IMR-90 (cell line): ENCODE results near the gene SDR39U1. TPM values are rescaled to one million over a fixed set of nuclear protein-coding genes. Genes with fewer than 3 reads are reported as not detected.
"Not testable (repeated sequence)": the region's sequence is repeated elsewhere in the genome, so short reads cannot be mapped to it uniquely, and the experiment has no call there.

ENCODE experiments used
- ATAC-seq: fragments of 200-7000 bp; cut with Tn5 transposase; 2 replicates; pipeline ENCODE4 v1.9.1; 2020; ENCODE audit warnings: low read depth, mild to moderate bottlenecking, moderate library complexity
- BruUV-seq: library from RNA; stranded (reverse); fragments of 400-500 nt; replicated peaks from 2 replicates; lab custom pipeline; 2021; lab: Mats Ljungman, UMichigan
- CTCF ChIA-PET: fragments of 300-600 bp; formaldehyde crosslinking; extraction: SDS; loops from one replicate; lab custom pipeline; 2021; ENCODE audit warnings: antibody characterized with exemption; lab: Yijun Ruan, JAX
- POLR2A ChIA-PET: fragments of 300-600 bp; sonication (Branson Sonifier 250); formaldehyde crosslinking; loops from one replicate; lab custom pipeline; 2022; ENCODE audit warnings: antibody characterized with exemption; ENCODE audit not compliant: unreplicated experiment; lab: Charles Lee
- DNase-seq: peaks from one replicate; pipeline ENCODE4 v3.0.0; 2013
- H2AFZ ChIP-seq: replicated peaks from 2 replicates; pipeline ENCODE3; 2013; ENCODE audit warnings: low read length, mild to moderate bottlenecking; ENCODE audit not compliant: poor library complexity
- H2AK5ac ChIP-seq: 2 replicates; pipeline ENCODE4 v1.6.1; 2013; ENCODE audit warnings: low read depth, low read length, inconsistent platforms
- H2AK9ac ChIP-seq: replicated peaks from 2 replicates; pipeline ENCODE3; 2013; ENCODE audit warnings: mild to moderate bottlenecking, low read depth, low read length, moderate library complexity; ENCODE audit not compliant: poor library complexity
- H2BK120ac ChIP-seq: 2 replicates; pipeline ENCODE4 v1.6.1; 2013; ENCODE audit warnings: low read depth, low read length, inconsistent platforms
- H2BK15ac ChIP-seq: 3 replicates; pipeline ENCODE4 v1.6.1; 2013; ENCODE audit warnings: low read depth, low read length, inconsistent platforms
- H2BK20ac ChIP-seq: 2 replicates; pipeline ENCODE4 v1.6.1; 2013; ENCODE audit warnings: low read depth, mild to moderate bottlenecking, inconsistent platforms, low read length, moderate library complexity
- H2BK5ac ChIP-seq: 2 replicates; pipeline ENCODE4 v1.6.1; 2013; ENCODE audit warnings: mild to moderate bottlenecking, low read depth, low read length, inconsistent platforms; ENCODE audit not compliant: poor library complexity, severe bottlenecking
- H3K14ac ChIP-seq: replicated peaks from 2 replicates; pipeline ENCODE4 v1.6.1; 2013; ENCODE audit warnings: low read depth, low read length, inconsistent platforms
- H3K18ac ChIP-seq: 2 replicates; pipeline ENCODE4 v1.6.1; 2013; ENCODE audit warnings: low read depth, low read length, control low read depth
- H3K23ac ChIP-seq: 2 replicates; pipeline ENCODE4 v1.6.1; 2013; ENCODE audit warnings: low read depth, low read length, inconsistent platforms
- H3K27ac ChIP-seq: 2 replicates; pipeline ENCODE4 v1.5.1; 2013; ENCODE audit warnings: mild to moderate bottlenecking, control low read depth, low read length; ENCODE audit not compliant: insufficient read depth
- H3K27me3 ChIP-seq: 2 replicates; pipeline ENCODE4 v1.6.1; 2013; ENCODE audit warnings: low read length; ENCODE audit not compliant: control insufficient read depth, insufficient read depth
- H3K36me3 ChIP-seq: 2 replicates; pipeline ENCODE4 v1.6.1; 2013; ENCODE audit warnings: low read length, mixed read lengths; ENCODE audit not compliant: control insufficient read depth, insufficient read depth
- H3K4ac ChIP-seq: 2 replicates; pipeline ENCODE4 v1.6.1; 2013; ENCODE audit warnings: low read depth, low read length, inconsistent platforms
- H3K4me1 ChIP-seq: 2 replicates; pipeline ENCODE4 v1.6.1; 2013; ENCODE audit warnings: low read length, mixed read lengths; ENCODE audit not compliant: control insufficient read depth, insufficient read depth
- H3K4me2 ChIP-seq: 2 replicates; pipeline ENCODE4 v1.6.1; 2013; ENCODE audit warnings: low read depth, mild to moderate bottlenecking, control low read depth, low read length, moderate library complexity
- H3K4me3 ChIP-seq: 2 replicates; pipeline ENCODE4 v1.5.1; 2013; ENCODE audit warnings: low read depth, mild to moderate bottlenecking, control low read depth, low read length, moderate library complexity; ENCODE audit not compliant: insufficient read depth
- H3K56ac ChIP-seq: 2 replicates; pipeline ENCODE4 v1.6.1; 2013; ENCODE audit warnings: low read length, inconsistent platforms; ENCODE audit not compliant: insufficient read depth; ENCODE audit errors: extremely low read depth
- H3K79me1 ChIP-seq, 2 experiments: 2 replicates each; pipeline ENCODE4 v1.6.1; 2013; ENCODE audit warnings: low read length in 2 of 2, inconsistent platforms in 1 of 2, low read depth in 1 of 2
- H3K9ac ChIP-seq: 2 replicates; pipeline ENCODE4 v1.6.1; 2013; ENCODE audit warnings: low read depth, low read length, control low read depth
- H3K9me1 ChIP-seq: 2 replicates; pipeline ENCODE4 v1.6.1; 2013; ENCODE audit warnings: low read length, inconsistent platforms; ENCODE audit not compliant: insufficient read depth
- H3K9me3 ChIP-seq: 2 replicates; pipeline ENCODE4 v1.6.1; 2013; ENCODE audit warnings: low read length; ENCODE audit not compliant: control insufficient read depth, insufficient read depth
- H4K20me1 ChIP-seq: 2 replicates; pipeline ENCODE4 v1.6.1; 2013; ENCODE audit warnings: low read length, inconsistent platforms; ENCODE audit not compliant: insufficient read depth
- H4K5ac ChIP-seq: 2 replicates; pipeline ENCODE4 v1.6.1; 2013; ENCODE audit warnings: mild to moderate bottlenecking, low read depth, low read length, control low read depth
- H4K8ac ChIP-seq, 2 experiments: 2 replicates each; pipeline ENCODE4 v1.6.1; 2013; ENCODE audit warnings: low read depth in 2 of 2, low read length in 2 of 2, control low read depth in 1 of 2, inconsistent platforms in 1 of 2
- H4K91ac ChIP-seq: 2 replicates; pipeline ENCODE4 v1.6.1; 2013; ENCODE audit warnings: low read depth, low read length, inconsistent platforms; ENCODE audit not compliant: insufficient read depth
- CEBPB ChIP-seq: IDR thresholded peaks from 2 replicates; pipeline ENCODE4 v1.6.1; 2012; ENCODE audit warnings: low read depth, low read length, improper control_type of control experiment
- FOS ChIP-seq: fragments of 150-350 bp; IDR thresholded peaks from 2 replicates; pipeline ENCODE4 v1.6.1; 2016; ENCODE audit warnings: low read depth, low read length
- MAFK ChIP-seq: IDR thresholded peaks from 2 replicates; pipeline ENCODE4 v1.6.1; 2012; ENCODE audit warnings: low read depth, low read length, improper control_type of control experiment
- NFE2L2 ChIP-seq: fragments of 150-350 bp; IDR thresholded peaks from 2 replicates; pipeline ENCODE4 v1.6.1; 2016; ENCODE audit warnings: low read depth, mild to moderate bottlenecking, low read length
- RFX5 ChIP-seq: IDR thresholded peaks from 2 replicates; pipeline ENCODE4 v1.8.0; 2012; ENCODE audit warnings: low read depth, mild to moderate bottlenecking, low read length, moderate library complexity
- USF2 ChIP-seq: fragments of 150-350 bp; IDR thresholded peaks from 2 replicates; pipeline ENCODE4 v1.6.1; 2017; ENCODE audit warnings: mild to moderate bottlenecking, antibody characterized with exemption, low read length, low read depth
- WGBS, 2 experiments: methylation state at CpG; one replicate each; pipeline versions ENCODE4 v1.1.5 to v1.1.7; 2013; ENCODE audit warnings: missing lambda C conversion rate in 2 of 2; ENCODE audit not compliant: insufficient read length in 1 of 2; ENCODE audit errors: extremely low coverage in 2 of 2; 5-methylcytosine and 5-hydroxymethylcytosine counted together
- dilution Hi-C: fragments of 300-500 bp; cut with HindIII; formaldehyde crosslinking; loops from one replicate; pipeline ENCODE4 v1.14.3; 2018; ENCODE audit warnings: low sequenced_read_pairs; ENCODE audit not compliant: unreplicated experiment
- in situ Hi-C: fragments of 300-500 bp; cut with MboI; formaldehyde crosslinking; loops from 3 replicates; pipeline ENCODE4 v1.14.3; 2019; ENCODE audit warnings: low sequenced_read_pairs, inconsistent platforms, mixed read lengths
- intact Hi-C: fragments of 100-400 bp; cut with micrococcal nuclease; formaldehyde crosslinking; loops from 2 replicates; pipeline ENCODE4 v1.10.0; 2022
- polyA plus RNA-seq, 3 experiments: library from polyadenylated mRNA; depleted of rRNA; stranded (reverse); fragments of >200 nt; gene quantifications; 2 replicates each; pipeline ENCODE4 v1.2.3, GENCODE V29; 2012; ENCODE audit warnings: low replicate concordance in 1 of 3
- total RNA-seq: library from RNA; depleted of rRNA; stranded (reverse); fragments of >200 nt; gene quantifications from 2 replicates; pipeline ENCODE4 v1.2.3, GENCODE V29; 2012

The SDR39U1 gene
- total and polyA plus RNA-seq, 2 of the 4 experiments (the other 2 are of a cell fraction): 7.5 to 46.3 TPM

GRCh38 chr14:24473211-24473610 is 30.6 kb upstream of the SDR39U1 start:
- 60% methylated on average over 4 of the region's 12 CpGs; no CpG with 5 or more reads in 1 of the 2 experiments for WGBS, 2 experiments
- no peak for ATAC-seq
- CTCF ChIA-PET: no interaction called here

GRCh38 chr14:24470450-24470849 is 27.9 kb upstream of the SDR39U1 start:
- WGBS, 2 experiments: no CpG with 5 or more reads among the region's 2 CpGs

More at GRCh38 chr14:24473211-24473610, 30.6 kb upstream of the SDR39U1 start:
- no peaks in the 10 kb centered on the region for H3K9me1 ChIP-seq
- H2BK15ac ChIP-seq: no peak overlapping the region
- H3K14ac ChIP-seq: no peak overlapping the region
- no TSS peak for BruUV-seq
- no peak overlapping the region for H3K18ac ChIP-seq
- no peak overlapping the region for H3K4ac ChIP-seq
- no peak overlapping the region for H4K8ac ChIP-seq
- no peaks in the 10 kb centered on the region for H4K20me1 ChIP-seq
- H2BK5ac ChIP-seq: no peak overlapping the region
- in situ Hi-C loops: no loop called here
- H4K5ac ChIP-seq: no peak overlapping the region
- intact Hi-C loops: no loop called here
- no peak overlapping the region for H3K23ac ChIP-seq
- dilution Hi-C loops: no loop called here
- no peaks in the 10 kb centered on the region for H3K4me1 ChIP-seq
- H3K36me3 ChIP-seq: no peaks in the 10 kb centered on the region
- H3K9me3 ChIP-seq: no peaks in the 10 kb centered on the region
- no peak overlapping the region for H4K91ac ChIP-seq
- no peak overlapping the region for H2AFZ ChIP-seq
- H3K79me1 ChIP-seq: no peaks in the 10 kb centered on the region
- no peak overlapping the region for H2AK5ac ChIP-seq
- H3K27me3 ChIP-seq: no peaks in the 10 kb centered on the region
- no peak overlapping the region for H3K56ac ChIP-seq
- no peak overlapping the region for H3K27ac ChIP-seq
- TF ChIP-seq FOS: no peak
- no peak for TF ChIP-seq CEBPB
- TF ChIP-seq USF2: no peak
- TF ChIP-seq MAFK: no peak
- TF ChIP-seq RFX5: no peak
- no peak for TF ChIP-seq NFE2L2
- H3K4me3 ChIP-seq: no peak overlapping the region
- H3K4me2 ChIP-seq: no peak overlapping the region
- H2BK120ac ChIP-seq: no peak overlapping the region
- no peak overlapping the region for H3K9ac ChIP-seq
- DNase-seq: no peak
- POLR2A ChIA-PET: no interaction called here
- no peak overlapping the region for H2AK9ac ChIP-seq
- H2BK20ac ChIP-seq: no peak overlapping the region

More at GRCh38 chr14:24470450-24470849, 27.9 kb upstream of the SDR39U1 start:
- in situ Hi-C loops, H4K20me1 ChIP-seq, H2AK9ac ChIP-seq, H2BK20ac ChIP-seq, H3K4me1 ChIP-seq, H3K36me3 ChIP-seq, CTCF ChIA-PET, H3K4ac ChIP-seq, H3K4me2 ChIP-seq, DNase-seq, H3K56ac ChIP-seq, H3K14ac ChIP-seq, BruUV-seq, H3K18ac ChIP-seq, intact Hi-C loops, H4K8ac ChIP-seq, H3K79me1 ChIP-seq, H3K23ac ChIP-seq, H4K91ac ChIP-seq, H3K9me3 ChIP-seq, H2BK15ac ChIP-seq, H3K27me3 ChIP-seq, H2BK120ac ChIP-seq, H3K4me3 ChIP-seq, dilution Hi-C loops, H2AK5ac ChIP-seq, H2AFZ ChIP-seq, H3K27ac ChIP-seq, ATAC-seq, H3K9me1 ChIP-seq, H2BK5ac ChIP-seq, POLR2A ChIA-PET, H4K5ac ChIP-seq, H3K9ac ChIP-seq: not testable (repeated sequence)
